Measurements from ENCODE around the gene RRN3.
"Not testable (repeated sequence)": the region's sequence is repeated elsewhere in the genome, so short reads cannot be mapped to it uniquely, and the experiment has no call there.

The RRN3 gene

GRCh38 chr16:15093955-15094827 is at the start of gene RRN3:
RRN3 (minus strand) TSS chr16:15094272; CDS start chr16:15094233, 39 bp downstream.
- DNase-seq = peak; percentile 84

- not testable (repeated sequence) for DNase-seq
Measured at GRCh38 chr16:15143601-15144091, 49.6 kb upstream of the RRN3 start.

GRCh38 chr16:15142891-15143600 is 49.0 kb upstream of the RRN3 start:
- not testable (repeated sequence) for DNase-seq

GRCh38 chr16:15142107-15142890 is 48.2 kb upstream of the RRN3 start:
- not testable (repeated sequence) for DNase-seq

- no peak for DNase-seq
Measured at GRCh38 chr16:15141586-15141985, 47.5 kb upstream of the RRN3 start.

- DNase-seq = not testable (repeated sequence)
Measured at GRCh38 chr16:15140444-15141365, 46.6 kb upstream of the RRN3 start.

GRCh38 chr16:15137514-15137913 is 43.4 kb upstream of the RRN3 start:
- not testable (repeated sequence) for DNase-seq

- DNase-seq = not testable (repeated sequence)
Measured at GRCh38 chr16:15135483-15136360, 41.6 kb upstream of the RRN3 start.

- not testable (repeated sequence) for DNase-seq
Measured at GRCh38 chr16:15134752-15135482, 40.8 kb upstream of the RRN3 start.

- not testable (repeated sequence) for DNase-seq
Measured at GRCh38 chr16:15133554-15133953, 39.5 kb upstream of the RRN3 start.

- not testable (repeated sequence) for DNase-seq
Measured at GRCh38 chr16:15132719-15133428, 38.8 kb upstream of the RRN3 start.

GRCh38 chr16:15130943-15131700 is 37.0 kb upstream of the RRN3 start:
- not testable (repeated sequence) for DNase-seq

GRCh38 chr16:15130256-15130932 is 36.3 kb upstream of the RRN3 start:
- not testable (repeated sequence) for DNase-seq

- not testable (repeated sequence) for DNase-seq
Measured at GRCh38 chr16:15127641-15128425, 33.8 kb upstream of the RRN3 start.

- DNase-seq = not testable (repeated sequence)
Measured at GRCh38 chr16:15100372-15100987, 6.4 kb upstream of the RRN3 start.

GRCh38 chr16:15099366-15099909 is 5.4 kb upstream of the RRN3 start:
- not testable (repeated sequence) for DNase-seq
